GM18499 (cell line): Measurements from ENCODE around the gene FBXO34.
"Not testable (repeated sequence)": the region's sequence is repeated elsewhere in the genome, so short reads cannot be mapped to it uniquely, and the experiment has no call there.

Source experiments
- ATAC-seq: cut with Tn5 transposase; IDR thresholded peaks from one replicate; pipeline ENCODE4 v1.9.1; 2021; ENCODE audit warnings: moderate number of reproducible peaks; ENCODE audit not compliant: insufficient read depth, unreplicated experiment

The FBXO34 gene

GRCh38 chr14:55306938-55307589 is 35.8 kb downstream of the FBXO34 start:
- ATAC-seq: no peak

GRCh38 chr14:55309154-55309553 is 37.9 kb downstream of the FBXO34 start:
- no peak for ATAC-seq

GRCh38 chr14:55309761-55310365 is 38.6 kb downstream of the FBXO34 start:
- ATAC-seq: no peak

GRCh38 chr14:55312379-55313030 is 41.3 kb downstream of the FBXO34 start:
- not testable (repeated sequence) for ATAC-seq

GRCh38 chr14:55313480-55313879 is 42.3 kb downstream of the FBXO34 start:
- no peak for ATAC-seq

- no peak for ATAC-seq
Observed at GRCh38 chr14:55314449-55314848, 43.2 kb downstream of the FBXO34 start.

- ATAC-seq: no peak
Observed at GRCh38 chr14:55316564-55316963, 45.3 kb downstream of the FBXO34 start.

- no peak for ATAC-seq
Observed at GRCh38 chr14:55317542-55318306, 46.5 kb downstream of the FBXO34 start.

GRCh38 chr14:55318694-55319093 is 47.5 kb downstream of the FBXO34 start:
- no peak for ATAC-seq

- no peak for ATAC-seq
Observed at GRCh38 chr14:55323910-55324309, 52.7 kb downstream of the FBXO34 start.

GRCh38 chr14:55324812-55325211 is 53.6 kb downstream of the FBXO34 start:
- no peak for ATAC-seq

GRCh38 chr14:55327179-55327578 is 56.0 kb downstream of the FBXO34 start:
- peak; percentile 63 for ATAC-seq

GRCh38 chr14:55328317-55328716 is 57.1 kb downstream of the FBXO34 start:
- ATAC-seq: no peak

- no peak for ATAC-seq
Observed at GRCh38 chr14:55329999-55330710, 58.9 kb downstream of the FBXO34 start.

- ATAC-seq: peak; percentile 46
Observed at GRCh38 chr14:55332654-55333570, 61.7 kb downstream of the FBXO34 start.

- ATAC-seq: no peak
Observed at GRCh38 chr14:55333711-55334485, 62.7 kb downstream of the FBXO34 start.

GRCh38 chr14:55336162-55336561 is 64.9 kb downstream of the FBXO34 start:
- ATAC-seq: no peak

GRCh38 chr14:55336691-55337090 is 65.5 kb downstream of the FBXO34 start:
- no peak for ATAC-seq

- peak; percentile 90 for ATAC-seq
Observed at GRCh38 chr14:55339770-55340169, 68.5 kb downstream of the FBXO34 start.
